GM21619 (cell line): ENCODE data around the gene PCDHA12.
"Not testable (repeated sequence)": the region's sequence is repeated elsewhere in the genome, so short reads cannot be mapped to it uniquely, and the experiment has no call there.

ENCODE experiments used
- ATAC-seq: cut with Tn5 transposase; IDR thresholded peaks from one replicate; pipeline ENCODE4 v1.9.1; 2021; ENCODE audit not compliant: unreplicated experiment

Gene PCDHA12

GRCh38 chr5:140857987-140858240, 17.2 kb upstream of the PCDHA12 start:
- ATAC-seq, result no peak

GRCh38 chr5:140862441-140863295, 12.4 kb upstream of the PCDHA12 start:
- ATAC-seq, result no peak

GRCh38 chr5:140868721-140869554, 6.2 kb upstream of the PCDHA12 start, which contains the start of gene PCDHA11:
Gene PCDHA11, plus strand, starts transcription at chr5:140868957. Its CDS starts 147 bp downstream, at chr5:140869104.
- ATAC-seq, result no peak

GRCh38 chr5:140869555-140869886, 5.6 kb upstream of the PCDHA12 start:
- no peak for ATAC-seq

GRCh38 chr5:140870221-140871201, 4.6 kb upstream of the PCDHA12 start:
- no peak for ATAC-seq

GRCh38 chr5:140876541-140877261, 1.6 kb downstream of the PCDHA12 start:
- not testable (repeated sequence) for ATAC-seq

GRCh38 chr5:140877262-140877581, 2.1 kb downstream of the PCDHA12 start:
- ATAC-seq, result no peak

GRCh38 chr5:140881889-140882590, 6.9 kb downstream of the PCDHA12 start, which contains the start of gene PCDHA13:
Gene PCDHA13, plus strand, starts transcription at chr5:140882124. Its CDS starts 145 bp downstream, at chr5:140882269.
- no peak for ATAC-seq

GRCh38 chr5:140882591-140882899, 7.4 kb downstream of the PCDHA12 start:
- ATAC-seq, result no peak

GRCh38 chr5:140883373-140883772, 8.3 kb downstream of the PCDHA12 start:
- no peak for ATAC-seq

GRCh38 chr5:140883927-140884697, 9.0 kb downstream of the PCDHA12 start:
- no peak for ATAC-seq

GRCh38 chr5:140916325-140916724, 41.2 kb downstream of the PCDHA12 start:
- no peak for ATAC-seq

- no peak for ATAC-seq
Observed at GRCh38 chr5:140923601-140924000, 48.5 kb downstream of the PCDHA12 start.

- no peak for ATAC-seq
Observed at GRCh38 chr5:140925806-140926442, 50.8 kb downstream of the PCDHA12 start, which contains the start of gene PCDHAC1. Gene PCDHAC1, plus strand, starts transcription at chr5:140926299. Its CDS starts 594 bp downstream, at chr5:140926893.

- ATAC-seq, result no peak
Observed at GRCh38 chr5:140926443-140927227, 51.5 kb downstream of the PCDHA12 start.

GRCh38 chr5:140927228-140927573, 52.1 kb downstream of the PCDHA12 start:
- ATAC-seq, result no peak
